IMR-90 (cell line): ENCODE data around the gene PRRX1. TPM values are rescaled to one million over a fixed set of nuclear protein-coding genes. Genes with fewer than 3 reads are reported as not detected.

Source experiments
- ATAC-seq: fragments of 200-7000 bp; cut with Tn5 transposase; 2 replicates; pipeline ENCODE4 v1.9.1; 2020; ENCODE audit warnings: low read depth, mild to moderate bottlenecking, moderate library complexity
- BruUV-seq: library from RNA; stranded (reverse); fragments of 400-500 nt; replicated peaks from 2 replicates; lab custom pipeline; 2021; lab: Mats Ljungman, UMichigan
- CTCF ChIA-PET: fragments of 300-600 bp; formaldehyde crosslinking; extraction: SDS; loops from one replicate; lab custom pipeline; 2021; ENCODE audit warnings: antibody characterized with exemption; lab: Yijun Ruan, JAX
- POLR2A ChIA-PET: fragments of 300-600 bp; sonication (Branson Sonifier 250); formaldehyde crosslinking; loops from one replicate; lab custom pipeline; 2022; ENCODE audit warnings: antibody characterized with exemption; ENCODE audit not compliant: unreplicated experiment; lab: Charles Lee
- DNase-seq: peaks from one replicate; pipeline ENCODE4 v3.0.0; 2013
- H2AFZ ChIP-seq: replicated peaks from 2 replicates; pipeline ENCODE3; 2013; ENCODE audit warnings: low read length, mild to moderate bottlenecking; ENCODE audit not compliant: poor library complexity
- H2AK5ac ChIP-seq: 2 replicates; pipeline ENCODE4 v1.6.1; 2013; ENCODE audit warnings: low read depth, low read length, inconsistent platforms
- H2AK9ac ChIP-seq: replicated peaks from 2 replicates; pipeline ENCODE3; 2013; ENCODE audit warnings: mild to moderate bottlenecking, low read depth, low read length, moderate library complexity; ENCODE audit not compliant: poor library complexity
- H2BK120ac ChIP-seq: 2 replicates; pipeline ENCODE4 v1.6.1; 2013; ENCODE audit warnings: low read depth, low read length, inconsistent platforms
- H2BK15ac ChIP-seq: 3 replicates; pipeline ENCODE4 v1.6.1; 2013; ENCODE audit warnings: low read depth, low read length, inconsistent platforms
- H2BK20ac ChIP-seq: 2 replicates; pipeline ENCODE4 v1.6.1; 2013; ENCODE audit warnings: low read depth, mild to moderate bottlenecking, inconsistent platforms, low read length, moderate library complexity
- H2BK5ac ChIP-seq: 2 replicates; pipeline ENCODE4 v1.6.1; 2013; ENCODE audit warnings: mild to moderate bottlenecking, low read depth, low read length, inconsistent platforms; ENCODE audit not compliant: poor library complexity, severe bottlenecking
- H3K14ac ChIP-seq: replicated peaks from 2 replicates; pipeline ENCODE4 v1.6.1; 2013; ENCODE audit warnings: low read depth, low read length, inconsistent platforms
- H3K18ac ChIP-seq: 2 replicates; pipeline ENCODE4 v1.6.1; 2013; ENCODE audit warnings: low read depth, low read length, control low read depth
- H3K23ac ChIP-seq: 2 replicates; pipeline ENCODE4 v1.6.1; 2013; ENCODE audit warnings: low read depth, low read length, inconsistent platforms
- H3K27ac ChIP-seq: 2 replicates; pipeline ENCODE4 v1.5.1; 2013; ENCODE audit warnings: mild to moderate bottlenecking, control low read depth, low read length; ENCODE audit not compliant: insufficient read depth
- H3K27me3 ChIP-seq: 2 replicates; pipeline ENCODE4 v1.6.1; 2013; ENCODE audit warnings: low read length; ENCODE audit not compliant: control insufficient read depth, insufficient read depth
- H3K36me3 ChIP-seq: 2 replicates; pipeline ENCODE4 v1.6.1; 2013; ENCODE audit warnings: low read length, mixed read lengths; ENCODE audit not compliant: control insufficient read depth, insufficient read depth
- H3K4ac ChIP-seq: 2 replicates; pipeline ENCODE4 v1.6.1; 2013; ENCODE audit warnings: low read depth, low read length, inconsistent platforms
- H3K4me1 ChIP-seq: 2 replicates; pipeline ENCODE4 v1.6.1; 2013; ENCODE audit warnings: low read length, mixed read lengths; ENCODE audit not compliant: control insufficient read depth, insufficient read depth
- H3K4me2 ChIP-seq: 2 replicates; pipeline ENCODE4 v1.6.1; 2013; ENCODE audit warnings: low read depth, mild to moderate bottlenecking, control low read depth, low read length, moderate library complexity
- H3K4me3 ChIP-seq: 2 replicates; pipeline ENCODE4 v1.5.1; 2013; ENCODE audit warnings: low read depth, mild to moderate bottlenecking, control low read depth, low read length, moderate library complexity; ENCODE audit not compliant: insufficient read depth
- H3K56ac ChIP-seq: 2 replicates; pipeline ENCODE4 v1.6.1; 2013; ENCODE audit warnings: low read length, inconsistent platforms; ENCODE audit not compliant: insufficient read depth; ENCODE audit errors: extremely low read depth
- H3K79me1 ChIP-seq, 2 experiments: 2 replicates each; pipeline ENCODE4 v1.6.1; 2013; ENCODE audit warnings: low read length in 2 of 2, inconsistent platforms in 1 of 2, low read depth in 1 of 2
- H3K9ac ChIP-seq: 2 replicates; pipeline ENCODE4 v1.6.1; 2013; ENCODE audit warnings: low read depth, low read length, control low read depth
- H3K9me1 ChIP-seq: 2 replicates; pipeline ENCODE4 v1.6.1; 2013; ENCODE audit warnings: low read length, inconsistent platforms; ENCODE audit not compliant: insufficient read depth
- H3K9me3 ChIP-seq: 2 replicates; pipeline ENCODE4 v1.6.1; 2013; ENCODE audit warnings: low read length; ENCODE audit not compliant: control insufficient read depth, insufficient read depth
- H4K20me1 ChIP-seq: 2 replicates; pipeline ENCODE4 v1.6.1; 2013; ENCODE audit warnings: low read length, inconsistent platforms; ENCODE audit not compliant: insufficient read depth
- H4K5ac ChIP-seq: 2 replicates; pipeline ENCODE4 v1.6.1; 2013; ENCODE audit warnings: mild to moderate bottlenecking, low read depth, low read length, control low read depth
- H4K8ac ChIP-seq, 2 experiments: 2 replicates each; pipeline ENCODE4 v1.6.1; 2013; ENCODE audit warnings: low read depth in 2 of 2, low read length in 2 of 2, control low read depth in 1 of 2, inconsistent platforms in 1 of 2
- H4K91ac ChIP-seq: 2 replicates; pipeline ENCODE4 v1.6.1; 2013; ENCODE audit warnings: low read depth, low read length, inconsistent platforms; ENCODE audit not compliant: insufficient read depth
- BHLHE40 ChIP-seq: fragments of 150-350 bp; IDR thresholded peaks from 2 replicates; pipeline ENCODE4 v1.6.1; 2016; ENCODE audit warnings: mild to moderate bottlenecking, low read depth, low read length
- CHD1 ChIP-seq: IDR thresholded peaks from 2 replicates; pipeline ENCODE4 v1.6.1; 2012; ENCODE audit warnings: low read depth, low read length, improper control_type of control experiment
- POLR2A ChIP-seq: IDR thresholded peaks from 2 replicates; pipeline ENCODE4 v1.6.1; 2012; ENCODE audit warnings: mild to moderate bottlenecking, low read depth, low read length
- dilution Hi-C: fragments of 300-500 bp; cut with HindIII; formaldehyde crosslinking; loops from one replicate; pipeline ENCODE4 v1.14.3; 2018; ENCODE audit warnings: low sequenced_read_pairs; ENCODE audit not compliant: unreplicated experiment
- in situ Hi-C: fragments of 300-500 bp; cut with MboI; formaldehyde crosslinking; loops from 3 replicates; pipeline ENCODE4 v1.14.3; 2019; ENCODE audit warnings: low sequenced_read_pairs, inconsistent platforms, mixed read lengths
- intact Hi-C: fragments of 100-400 bp; cut with micrococcal nuclease; formaldehyde crosslinking; loops from 2 replicates; pipeline ENCODE4 v1.10.0; 2022
- polyA plus RNA-seq, 3 experiments: library from polyadenylated mRNA; depleted of rRNA; stranded (reverse); fragments of >200 nt; gene quantifications; 2 replicates each; pipeline ENCODE4 v1.2.3, GENCODE V29; 2012; ENCODE audit warnings: low replicate concordance in 1 of 3
- total RNA-seq: library from RNA; depleted of rRNA; stranded (reverse); fragments of >200 nt; gene quantifications from 2 replicates; pipeline ENCODE4 v1.2.3, GENCODE V29; 2012
- TF ChIP-seq, protein P1 (sequence below): conservative IDR thresholded peaks from 2 replicates; pipeline ENCODE4 v1.5.1; 2012; ENCODE audit warnings: mild to moderate bottlenecking, low read depth, low read length, improper control_type of control experiment

Gene PRRX1
- total and polyA plus RNA-seq, 2 of the 4 experiments (the other 2 are of a cell fraction): 50.0 to 65.4 TPM

- in situ Hi-C loops: loop anchor here (25.0 kb wide), 1 partner anchor 1595 kb away; the partner anchor contains the start of gene ATP1B1
- ATAC-seq: no peak
- intact Hi-C loops: no loop called here
- dilution Hi-C loops: no loop called here
- CTCF ChIA-PET: interaction anchor here (0.7 kb wide), 1 partner anchor 37 kb away, joined by 5 read pairs; no protein-coding TSS in a partner anchor
- Histone ChIP-seq H3K4me1 (peaks cover 8% of the 10 kb centered on the region), H4K5ac (peak overlapping the region; percentile 12; the same call in 1 of the 2 replicates), H4K8ac (peak overlapping the region; percentile 52 to 70; a peak in 3 of 4 replicates), H3K36me3 (peaks cover 1% of the 10 kb centered on the region), H3K4ac (peak overlapping the region; percentile 74), H3K9me1 (0 out of 2 replicates have a peak, but pooled peaks cover 4% of the 10 kb centered on the region), H3K18ac (peak overlapping the region; percentile 57; the same call in 1 of the 2 replicates), H2BK15ac (0 out of 3 replicates have a peak overlapping the region, but pooled peaks have one; percentile 57), H2AFZ (no peak overlapping the region), H3K27me3 (no peaks in the 10 kb centered on the region), H3K56ac (no peak overlapping the region), H2AK9ac (no peak overlapping the region), H3K23ac (no peak overlapping the region; the same call in 1 of the 2 replicates), H4K20me1 (no peaks in the 10 kb centered on the region), H3K4me2 (no peak overlapping the region), H2BK5ac (peak overlapping the region; percentile 96), H2BK20ac (peak overlapping the region; percentile 85), H4K91ac (peak overlapping the region; percentile 55; the same call in 1 of the 2 replicates), H3K27ac (peak overlapping the region; percentile 62), H3K4me3 (no peak overlapping the region), H2BK120ac (peak overlapping the region; percentile 64; the same call in 1 of the 2 replicates), H2AK5ac (peak overlapping the region; percentile 83), H3K14ac (peak overlapping the region; percentile 39; the same call in 1 of the 2 replicates), H3K9ac (no peak overlapping the region), H3K79me1 (peaks cover 30 to 45% of the 10 kb centered on the region in 2 experiments), H3K9me3 (no peaks in the 10 kb centered on the region)
- BruUV-seq: no TSS peak
- no peak for DNase-seq
- no peak for TF ChIP-seq CHD1
- no peak for TF ChIP-seq BHLHE40
- TF ChIP-seq, protein P1, sequence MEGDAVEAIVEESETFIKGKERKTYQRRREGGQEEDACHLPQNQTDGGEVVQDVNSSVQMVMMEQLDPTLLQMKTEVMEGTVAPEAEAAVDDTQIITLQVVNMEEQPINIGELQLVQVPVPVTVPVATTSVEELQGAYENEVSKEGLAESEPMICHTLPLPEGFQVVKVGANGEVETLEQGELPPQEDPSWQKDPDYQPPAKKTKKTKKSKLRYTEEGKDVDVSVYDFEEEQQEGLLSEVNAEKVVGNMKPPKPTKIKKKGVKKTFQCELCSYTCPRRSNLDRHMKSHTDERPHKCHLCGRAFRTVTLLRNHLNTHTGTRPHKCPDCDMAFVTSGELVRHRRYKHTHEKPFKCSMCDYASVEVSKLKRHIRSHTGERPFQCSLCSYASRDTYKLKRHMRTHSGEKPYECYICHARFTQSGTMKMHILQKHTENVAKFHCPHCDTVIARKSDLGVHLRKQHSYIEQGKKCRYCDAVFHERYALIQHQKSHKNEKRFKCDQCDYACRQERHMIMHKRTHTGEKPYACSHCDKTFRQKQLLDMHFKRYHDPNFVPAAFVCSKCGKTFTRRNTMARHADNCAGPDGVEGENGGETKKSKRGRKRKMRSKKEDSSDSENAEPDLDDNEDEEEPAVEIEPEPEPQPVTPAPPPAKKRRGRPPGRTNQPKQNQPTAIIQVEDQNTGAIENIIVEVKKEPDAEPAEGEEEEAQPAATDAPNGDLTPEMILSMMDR: no peak
- TF ChIP-seq POLR2A: 0 out of 2 replicates have a peak, but pooled peaks have one; percentile 4
- POLR2A ChIA-PET: no interaction called here
Measured at GRCh38 chr1:170707117-170707516, 43.2 kb downstream of the PRRX1 start.
